Raji (cell line): ENCODE measurements around the gene NMNAT1.

Experiments used
- POLR2A ChIP-seq: IDR thresholded peaks from 2 replicates; pipeline ENCODE4 v1.6.1; 2011; ENCODE audit warnings: low read depth, low read length, control low read depth; ENCODE audit not compliant: insufficient read depth

The NMNAT1 gene

DNA sequence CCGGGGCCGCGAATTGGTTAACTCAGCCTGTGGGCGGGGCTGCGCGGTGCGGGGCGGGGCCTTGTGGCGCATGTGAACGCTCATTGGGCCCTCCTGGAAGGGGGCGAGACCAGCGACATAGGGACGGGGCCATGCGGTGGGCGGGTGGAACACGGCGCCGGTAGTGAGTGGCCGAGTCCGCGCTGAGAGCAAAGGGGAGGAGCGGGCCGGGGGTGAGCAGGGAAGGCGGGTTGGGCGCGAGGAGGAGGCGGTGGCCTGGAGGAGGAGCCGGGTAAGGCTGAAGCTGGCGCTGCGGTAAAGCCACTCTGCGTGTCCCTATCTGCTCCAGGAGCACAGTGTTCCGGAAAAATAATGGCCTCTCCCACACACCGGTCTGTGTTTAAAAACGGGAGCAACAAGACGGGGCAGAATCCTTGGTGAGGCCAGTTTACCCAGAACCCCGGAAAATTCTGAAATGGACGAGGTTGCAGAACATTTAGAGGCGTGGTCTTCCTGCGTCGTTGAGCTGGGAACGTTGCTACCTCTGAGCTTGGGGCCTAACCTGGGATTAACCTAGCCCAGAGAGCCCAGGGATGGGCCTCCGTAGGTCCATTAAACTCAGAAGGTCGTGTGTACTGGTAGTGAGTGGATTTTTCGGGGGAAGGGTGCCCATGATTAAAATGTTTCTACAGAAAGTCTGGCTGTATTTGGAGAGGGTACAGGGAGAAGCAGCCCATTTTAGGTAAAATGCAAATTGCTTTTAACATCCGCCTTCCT lies 32.7 kb upstream of the NMNAT1 start:
- peak; percentile 82 for TF ChIP-seq POLR2A

DNA sequence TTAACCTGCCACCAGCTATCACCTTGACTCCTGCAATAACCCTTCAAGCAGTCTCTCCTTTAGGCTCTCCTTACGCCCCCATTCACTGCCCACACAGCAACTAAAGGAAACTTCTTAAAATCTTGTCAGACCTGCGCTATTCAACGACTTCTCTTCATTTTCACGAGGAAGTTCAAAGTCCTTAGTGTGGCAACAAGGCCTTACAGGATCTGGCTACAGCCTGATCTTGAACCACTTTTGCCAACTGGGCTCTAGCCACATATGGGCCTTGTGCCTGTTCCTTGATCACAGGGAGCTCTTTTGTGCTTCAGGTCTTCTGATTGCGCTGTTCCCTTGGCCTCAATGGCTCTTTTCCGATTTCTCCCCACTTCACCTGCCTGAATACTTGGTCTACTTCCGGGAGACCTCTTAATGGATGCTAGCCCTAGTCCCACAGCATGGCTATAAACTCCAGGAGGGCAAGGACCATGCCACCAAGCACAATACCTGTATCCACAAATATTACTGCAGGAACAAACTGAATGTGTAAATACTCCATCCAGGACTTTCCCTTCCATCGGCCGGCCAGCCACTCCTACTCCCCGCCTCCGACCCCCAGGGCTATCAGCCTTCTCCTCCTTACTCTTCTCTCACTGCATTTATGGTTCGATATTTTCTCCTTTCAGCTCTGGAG lies 30.9 kb upstream of the NMNAT1 start:
- no peak for TF ChIP-seq POLR2A

DNA sequence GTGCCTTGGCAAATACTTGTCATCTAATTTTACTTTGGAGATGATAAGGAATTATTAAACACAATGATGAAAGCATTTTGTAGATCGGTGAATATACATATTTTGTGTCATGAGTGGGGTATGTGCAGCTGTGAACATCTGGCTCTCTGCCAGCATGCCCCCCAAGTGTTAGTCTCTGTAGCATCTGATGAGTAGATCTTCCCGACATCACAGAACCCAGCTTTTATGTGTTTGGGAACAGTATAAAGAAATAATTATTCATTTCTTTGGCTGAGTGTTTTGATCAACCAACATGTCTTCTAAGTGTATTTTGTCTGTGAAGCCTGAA lies 28.7 kb upstream of the NMNAT1 start:
- no peak for TF ChIP-seq POLR2A

- no peak for TF ChIP-seq POLR2A
Measured at GRCh38 chr1:9916452-9916851, 26.8 kb upstream of the NMNAT1 start.

GRCh38 chr1:9917901-9918300 lies 25.4 kb upstream of the NMNAT1 start:
- no peak for TF ChIP-seq POLR2A

DNA sequence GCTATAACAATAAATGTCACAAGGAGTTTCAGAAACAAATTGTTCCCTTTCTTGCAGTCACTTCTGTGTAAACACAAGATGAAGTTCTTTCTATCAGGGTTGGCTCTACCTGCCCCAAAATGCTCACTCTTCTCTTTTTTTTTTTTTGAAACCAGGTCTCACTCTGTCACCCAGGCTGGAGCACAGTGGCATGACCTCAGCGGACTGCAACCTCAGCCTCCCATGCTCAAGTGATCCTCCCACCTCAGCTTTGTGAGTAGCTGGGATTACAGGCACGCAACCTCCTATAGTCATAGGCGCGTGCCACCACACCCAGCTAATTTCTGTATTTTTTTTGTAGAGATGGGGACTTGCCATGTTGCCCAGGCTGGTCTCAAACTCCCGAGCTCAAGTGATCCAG lies 22.7 kb upstream of the NMNAT1 start:
- no peak for TF ChIP-seq POLR2A

GRCh38 chr1:9922342-9922741 lies 20.9 kb upstream of the NMNAT1 start:
- TF ChIP-seq POLR2A, result no peak

- no peak for TF ChIP-seq POLR2A
Measured at GRCh38 chr1:9927259-9927658, 16.0 kb upstream of the NMNAT1 start.

DNA sequence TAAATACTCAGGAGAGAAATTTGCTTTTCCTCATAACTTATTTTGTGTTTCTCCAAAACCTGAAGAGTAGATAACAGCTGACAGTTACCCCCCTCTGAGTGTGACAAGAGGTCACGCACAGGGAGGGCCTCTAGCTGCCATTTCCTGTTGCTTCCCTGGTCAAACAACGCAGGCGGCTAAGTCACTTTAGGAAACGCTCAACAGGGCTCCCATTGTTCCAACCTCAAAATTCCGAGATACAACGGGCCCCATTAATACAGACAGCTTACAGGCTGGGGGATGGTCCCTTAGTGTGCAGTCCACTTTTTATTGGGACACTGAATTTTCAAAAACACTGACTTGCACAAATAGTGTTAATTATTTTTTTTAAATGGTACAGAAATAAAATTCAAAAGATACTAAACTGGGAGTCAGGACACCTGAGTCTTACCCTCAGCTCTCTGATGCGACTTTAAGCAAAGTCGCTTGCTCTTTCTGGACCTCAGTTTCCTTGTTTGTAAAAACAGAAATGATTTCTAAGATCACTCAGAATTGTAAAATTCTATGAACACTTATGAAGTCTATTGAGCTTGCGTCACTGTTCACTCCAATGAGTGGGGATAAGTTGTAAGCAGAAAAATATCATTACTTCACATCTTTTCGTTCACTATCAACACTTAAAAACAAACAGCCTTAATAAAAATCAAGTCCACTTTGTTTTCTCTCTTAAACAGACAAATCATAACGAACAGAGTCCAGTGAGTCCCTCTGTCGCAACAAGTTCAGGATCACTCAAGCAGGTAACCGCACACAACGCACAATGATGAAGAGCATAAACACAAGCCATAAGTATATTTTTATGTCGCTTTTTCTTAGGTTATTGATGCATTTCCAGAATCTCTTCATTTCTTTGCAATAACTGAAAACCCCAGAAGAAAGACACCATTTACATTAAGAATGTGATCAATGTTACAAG lies 13.6 kb upstream of the NMNAT1 start:
- TF ChIP-seq POLR2A, result no peak

- no peak for TF ChIP-seq POLR2A
Measured at GRCh38 chr1:9942399-9942938, 806 bp upstream of the NMNAT1 start.

DNA sequence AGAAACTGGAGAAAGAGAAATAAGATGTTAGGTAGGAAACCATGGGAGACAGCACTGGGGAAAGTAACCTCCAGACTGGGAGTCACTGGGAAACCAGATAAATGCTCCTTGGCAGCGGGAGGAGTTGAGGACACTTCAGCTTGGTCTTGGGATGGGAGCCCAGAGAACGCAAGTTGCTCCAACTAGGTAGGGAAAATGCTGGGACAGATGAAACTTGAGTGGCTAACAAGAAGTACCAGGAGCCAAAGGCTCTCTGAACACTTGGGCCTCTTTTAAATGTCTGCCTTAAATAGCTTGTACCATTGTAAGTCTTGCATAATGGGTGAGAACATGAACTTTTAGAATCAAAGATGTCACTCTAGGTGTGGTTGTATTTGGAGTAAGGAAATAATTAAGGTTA lies 3.0 kb downstream of the NMNAT1 start:
- no peak for TF ChIP-seq POLR2A

DNA sequence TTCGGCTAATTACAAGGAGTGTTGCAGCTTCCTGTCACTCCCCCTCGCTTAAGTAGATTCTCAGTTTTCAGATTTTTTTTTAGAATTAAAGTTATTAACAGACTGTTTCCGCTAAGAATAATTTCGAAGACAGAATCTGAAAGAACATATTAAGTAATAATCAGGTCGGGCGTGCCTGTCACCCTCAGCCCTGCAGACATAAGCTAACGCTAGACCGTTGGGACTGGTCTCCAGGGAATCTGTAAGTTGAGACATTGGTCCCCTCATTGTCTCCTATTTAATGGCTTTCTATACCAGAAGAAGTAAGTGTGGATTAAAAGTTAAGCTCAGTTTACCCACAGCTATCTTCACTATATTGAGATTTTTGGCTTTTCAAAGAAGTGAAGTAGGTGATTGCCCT lies 14.5 kb downstream of the NMNAT1 start:
- TF ChIP-seq POLR2A, result no peak

DNA sequence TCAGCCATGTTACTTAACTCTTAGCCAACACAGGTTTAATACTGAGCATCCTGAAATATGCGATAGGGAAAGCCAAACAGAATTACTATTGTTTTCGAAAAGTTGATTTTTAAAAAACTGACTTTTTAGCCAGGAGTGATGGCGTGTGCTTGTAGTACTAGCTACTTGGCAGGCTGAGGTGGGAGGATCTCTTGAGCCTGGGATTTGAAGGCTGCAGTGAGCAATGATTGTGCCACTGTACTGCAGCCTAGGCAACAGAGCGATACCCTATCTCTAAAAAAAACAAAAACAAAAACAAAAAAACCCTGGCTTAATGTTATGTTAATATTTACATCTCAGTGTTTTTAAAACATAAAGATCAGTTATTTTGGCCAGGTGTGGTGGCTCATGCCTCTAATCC lies 16.7 kb downstream of the NMNAT1 start:
- TF ChIP-seq POLR2A, result no peak

GRCh38 chr1:9960706-9961562 lies 17.7 kb downstream of the NMNAT1 start:
- TF ChIP-seq POLR2A, result no peak
